HepG2 (cell line): ENCODE results near the gene TUBB4B. TPM values are rescaled to one million over a fixed set of nuclear protein-coding genes. Genes with fewer than 3 reads are reported as not detected.

Source experiments
- ATAD3A ChIP-seq: sonication (generic); formaldehyde crosslinking; IDR thresholded peaks from 2 replicates; pipeline ENCODE4 v1.4.0; 2020; ENCODE audit warnings: missing genetic modification reagents
- KLF12 ChIP-seq: sonication (generic); formaldehyde crosslinking; IDR thresholded peaks from 2 replicates; pipeline ENCODE4 v1.4.0; 2020; ENCODE audit warnings: missing genetic modification reagents, borderline replicate concordance
- MED13 ChIP-seq: sonication (generic); formaldehyde crosslinking; IDR thresholded peaks from 2 replicates; pipeline ENCODE4 v1.5.0; 2020; ENCODE audit warnings: missing genetic modification reagents
- MIER3 ChIP-seq: IDR thresholded peaks from 2 replicates; pipeline ENCODE4 v1.6.1; 2016; ENCODE audit warnings: missing compliant biosample characterization, borderline replicate concordance
- MTA1 ChIP-seq: sonication (generic); formaldehyde crosslinking; IDR thresholded peaks from 2 replicates; pipeline ENCODE4 v1.4.0; 2020; ENCODE audit warnings: missing genetic modification reagents, mild to moderate bottlenecking, borderline replicate concordance
- MXD4 ChIP-seq: IDR thresholded peaks from 2 replicates; pipeline ENCODE4 v1.6.1; 2016; ENCODE audit warnings: mild to moderate bottlenecking, missing biosample characterization, missing genetic modification reagents
- NBN ChIP-seq: fragments of 450-650 bp; conservative IDR thresholded peaks from 2 replicates; pipeline ENCODE4 v1.6.1; 2017
- NR2F6 ChIP-seq, 2 experiments: IDR thresholded peaks; 2 replicates each; pipeline ENCODE4 v1.6.1; 2016; ENCODE audit warnings: antibody characterized with exemption in 1 of 2, mild to moderate bottlenecking in 1 of 2
- PHF8 ChIP-seq: sonication (generic); formaldehyde crosslinking; IDR thresholded peaks from 2 replicates; pipeline ENCODE4 v1.5.0; 2020; ENCODE audit warnings: missing genetic modification reagents
- SAP130 ChIP-seq: IDR thresholded peaks from 2 replicates; pipeline ENCODE4 v1.6.1; 2016; ENCODE audit warnings: low read depth
- SIX4 ChIP-seq: sonication (generic); formaldehyde crosslinking; IDR thresholded peaks from 2 replicates; pipeline ENCODE4 v1.4.0; 2020; ENCODE audit warnings: missing genetic modification reagents
- SP5 ChIP-seq: IDR thresholded peaks from 2 replicates; pipeline ENCODE4 v1.6.1; 2016; ENCODE audit warnings: low read depth, borderline replicate concordance
- SPEN ChIP-seq: sonication (generic); formaldehyde crosslinking; IDR thresholded peaks from 2 replicates; pipeline ENCODE4 v1.5.1; 2020; ENCODE audit warnings: low read depth, mild to moderate bottlenecking, missing genetic modification reagents
- ZBTB38 ChIP-seq: sonication (generic); formaldehyde crosslinking; IDR thresholded peaks from 2 replicates; pipeline ENCODE4 v1.5.1; 2020; ENCODE audit warnings: mild to moderate bottlenecking, missing genetic modification reagents
- ZFP82 ChIP-seq: sonication (generic); formaldehyde crosslinking; IDR thresholded peaks from 2 replicates; pipeline ENCODE4 v1.5.1; 2020; ENCODE audit warnings: mild to moderate bottlenecking, missing genetic modification reagents, borderline replicate concordance
- ZFX ChIP-seq: sonication (generic); formaldehyde crosslinking; IDR thresholded peaks from 2 replicates; pipeline ENCODE4 v1.4.0; 2020; ENCODE audit warnings: mild to moderate bottlenecking, low read depth, missing genetic modification reagents, moderate library complexity
- ZNF263 ChIP-seq: sonication (generic); formaldehyde crosslinking; IDR thresholded peaks from 2 replicates; pipeline ENCODE4 v1.4.0; 2020; ENCODE audit warnings: missing genetic modification reagents
- polyA plus RNA-seq, 8 experiments: library from polyadenylated mRNA; depleted of rRNA in 3 of 8; stranded (reverse) in 7 of 8; unstranded in 1 of 8; fragments of >200 nt; fragmentation: Illumina TruSeq in 4 of 8; extraction: Trizol in 4 of 8; gene quantifications; 2 replicates each; pipeline versions ENCODE4 v1.2.1 to v1.2.3, GENCODE V29; 2011 to 2016; ENCODE audit warnings: low read depth in 4 of 8, missing spikeins in 1 of 8, mixed read lengths in 1 of 8; ENCODE audit not compliant: insufficient read depth in 1 of 8
- total RNA-seq, 5 experiments: library from RNA; depleted of rRNA; stranded (reverse); fragments of >200 nt; fragmentation: Illumina TruSeq; extraction: Trizol; gene quantifications; 2 replicates each; pipeline ENCODE4 v1.2.3, GENCODE V29; 2016; ENCODE audit warnings: low read depth in 1 of 5
- TF ChIP-seq, protein P1 (sequence below): sonication (generic); formaldehyde crosslinking; IDR thresholded peaks from 2 replicates; pipeline ENCODE4 v1.4.0; 2020; ENCODE audit warnings: missing genetic modification reagents
- TF ChIP-seq, protein P2 (sequence below): sonication (generic); formaldehyde crosslinking; IDR thresholded peaks from one replicate; pipeline ENCODE4 v1.5.1; 2020; ENCODE audit warnings: mild to moderate bottlenecking, missing genetic modification reagents; ENCODE audit errors: not compliant biosample characterization
- TF ChIP-seq, protein P3 (sequence below): conservative IDR thresholded peaks from 2 replicates; pipeline ENCODE4 v1.6.1; 2018; ENCODE audit warnings: missing genetic modification reagents

The TUBB4B gene
- total and polyA plus RNA-seq, 2 of the 13 experiments (the other 11 are each of a cell fraction or from before 2014, with no cell fraction given) = 182 to 412 TPM

DNA sequence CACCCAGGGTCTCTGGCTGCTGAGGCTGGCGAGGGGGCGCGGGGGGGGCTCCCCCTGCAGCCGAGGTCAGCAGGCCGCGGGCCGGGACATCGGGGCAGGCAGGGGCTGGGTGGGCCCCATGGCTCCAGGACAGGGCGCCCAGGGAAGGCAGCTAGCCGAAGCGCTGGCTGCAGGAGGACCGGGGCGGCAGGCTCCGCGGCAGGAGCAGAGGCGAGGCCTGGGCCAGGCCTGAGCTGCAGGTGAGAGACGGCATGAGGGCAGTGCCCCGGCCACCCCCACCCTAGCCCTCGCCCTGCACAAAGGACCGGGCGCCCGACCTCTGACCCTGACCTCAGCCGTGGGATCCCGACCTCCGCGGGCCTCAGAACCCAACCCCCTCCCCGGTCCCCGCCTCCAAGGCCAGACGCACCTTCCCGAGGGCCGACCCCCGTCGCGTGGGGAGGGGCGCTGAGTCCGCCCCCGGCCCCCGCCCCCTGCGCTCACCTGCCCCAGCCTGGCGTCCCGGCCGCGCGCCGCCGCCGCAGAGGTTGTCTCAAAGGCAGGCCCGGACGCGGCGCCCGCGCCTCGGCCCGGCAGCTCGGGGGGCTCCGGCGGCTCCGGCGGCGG is 19.5 kb upstream of the TUBB4B start (continued):
- TF ChIP-seq SPEN (CRISPR knock-in tag) = peak; percentile 73
- peak; percentile 53; the same call in 1 of the 2 replicates for TF ChIP-seq ZFP82 (CRISPR knock-in tag)
- 0 out of 2 replicates have a peak, but pooled peaks have one; percentile 46 for TF ChIP-seq KLF12 (CRISPR knock-in tag)
- peak; percentile 37; the same call in 1 of the 2 replicates for TF ChIP-seq MED13
- TF ChIP-seq, protein P1, sequence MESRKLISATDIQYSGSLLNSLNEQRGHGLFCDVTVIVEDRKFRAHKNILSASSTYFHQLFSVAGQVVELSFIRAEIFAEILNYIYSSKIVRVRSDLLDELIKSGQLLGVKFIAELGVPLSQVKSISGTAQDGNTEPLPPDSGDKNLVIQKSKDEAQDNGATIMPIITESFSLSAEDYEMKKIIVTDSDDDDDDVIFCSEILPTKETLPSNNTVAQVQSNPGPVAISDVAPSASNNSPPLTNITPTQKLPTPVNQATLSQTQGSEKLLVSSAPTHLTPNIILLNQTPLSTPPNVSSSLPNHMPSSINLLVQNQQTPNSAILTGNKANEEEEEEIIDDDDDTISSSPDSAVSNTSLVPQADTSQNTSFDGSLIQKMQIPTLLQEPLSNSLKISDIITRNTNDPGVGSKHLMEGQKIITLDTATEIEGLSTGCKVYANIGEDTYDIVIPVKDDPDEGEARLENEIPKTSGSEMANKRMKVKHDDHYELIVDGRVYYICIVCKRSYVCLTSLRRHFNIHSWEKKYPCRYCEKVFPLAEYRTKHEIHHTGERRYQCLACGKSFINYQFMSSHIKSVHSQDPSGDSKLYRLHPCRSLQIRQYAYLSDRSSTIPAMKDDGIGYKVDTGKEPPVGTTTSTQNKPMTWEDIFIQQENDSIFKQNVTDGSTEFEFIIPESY = no peak
- TF ChIP-seq, protein P2, sequence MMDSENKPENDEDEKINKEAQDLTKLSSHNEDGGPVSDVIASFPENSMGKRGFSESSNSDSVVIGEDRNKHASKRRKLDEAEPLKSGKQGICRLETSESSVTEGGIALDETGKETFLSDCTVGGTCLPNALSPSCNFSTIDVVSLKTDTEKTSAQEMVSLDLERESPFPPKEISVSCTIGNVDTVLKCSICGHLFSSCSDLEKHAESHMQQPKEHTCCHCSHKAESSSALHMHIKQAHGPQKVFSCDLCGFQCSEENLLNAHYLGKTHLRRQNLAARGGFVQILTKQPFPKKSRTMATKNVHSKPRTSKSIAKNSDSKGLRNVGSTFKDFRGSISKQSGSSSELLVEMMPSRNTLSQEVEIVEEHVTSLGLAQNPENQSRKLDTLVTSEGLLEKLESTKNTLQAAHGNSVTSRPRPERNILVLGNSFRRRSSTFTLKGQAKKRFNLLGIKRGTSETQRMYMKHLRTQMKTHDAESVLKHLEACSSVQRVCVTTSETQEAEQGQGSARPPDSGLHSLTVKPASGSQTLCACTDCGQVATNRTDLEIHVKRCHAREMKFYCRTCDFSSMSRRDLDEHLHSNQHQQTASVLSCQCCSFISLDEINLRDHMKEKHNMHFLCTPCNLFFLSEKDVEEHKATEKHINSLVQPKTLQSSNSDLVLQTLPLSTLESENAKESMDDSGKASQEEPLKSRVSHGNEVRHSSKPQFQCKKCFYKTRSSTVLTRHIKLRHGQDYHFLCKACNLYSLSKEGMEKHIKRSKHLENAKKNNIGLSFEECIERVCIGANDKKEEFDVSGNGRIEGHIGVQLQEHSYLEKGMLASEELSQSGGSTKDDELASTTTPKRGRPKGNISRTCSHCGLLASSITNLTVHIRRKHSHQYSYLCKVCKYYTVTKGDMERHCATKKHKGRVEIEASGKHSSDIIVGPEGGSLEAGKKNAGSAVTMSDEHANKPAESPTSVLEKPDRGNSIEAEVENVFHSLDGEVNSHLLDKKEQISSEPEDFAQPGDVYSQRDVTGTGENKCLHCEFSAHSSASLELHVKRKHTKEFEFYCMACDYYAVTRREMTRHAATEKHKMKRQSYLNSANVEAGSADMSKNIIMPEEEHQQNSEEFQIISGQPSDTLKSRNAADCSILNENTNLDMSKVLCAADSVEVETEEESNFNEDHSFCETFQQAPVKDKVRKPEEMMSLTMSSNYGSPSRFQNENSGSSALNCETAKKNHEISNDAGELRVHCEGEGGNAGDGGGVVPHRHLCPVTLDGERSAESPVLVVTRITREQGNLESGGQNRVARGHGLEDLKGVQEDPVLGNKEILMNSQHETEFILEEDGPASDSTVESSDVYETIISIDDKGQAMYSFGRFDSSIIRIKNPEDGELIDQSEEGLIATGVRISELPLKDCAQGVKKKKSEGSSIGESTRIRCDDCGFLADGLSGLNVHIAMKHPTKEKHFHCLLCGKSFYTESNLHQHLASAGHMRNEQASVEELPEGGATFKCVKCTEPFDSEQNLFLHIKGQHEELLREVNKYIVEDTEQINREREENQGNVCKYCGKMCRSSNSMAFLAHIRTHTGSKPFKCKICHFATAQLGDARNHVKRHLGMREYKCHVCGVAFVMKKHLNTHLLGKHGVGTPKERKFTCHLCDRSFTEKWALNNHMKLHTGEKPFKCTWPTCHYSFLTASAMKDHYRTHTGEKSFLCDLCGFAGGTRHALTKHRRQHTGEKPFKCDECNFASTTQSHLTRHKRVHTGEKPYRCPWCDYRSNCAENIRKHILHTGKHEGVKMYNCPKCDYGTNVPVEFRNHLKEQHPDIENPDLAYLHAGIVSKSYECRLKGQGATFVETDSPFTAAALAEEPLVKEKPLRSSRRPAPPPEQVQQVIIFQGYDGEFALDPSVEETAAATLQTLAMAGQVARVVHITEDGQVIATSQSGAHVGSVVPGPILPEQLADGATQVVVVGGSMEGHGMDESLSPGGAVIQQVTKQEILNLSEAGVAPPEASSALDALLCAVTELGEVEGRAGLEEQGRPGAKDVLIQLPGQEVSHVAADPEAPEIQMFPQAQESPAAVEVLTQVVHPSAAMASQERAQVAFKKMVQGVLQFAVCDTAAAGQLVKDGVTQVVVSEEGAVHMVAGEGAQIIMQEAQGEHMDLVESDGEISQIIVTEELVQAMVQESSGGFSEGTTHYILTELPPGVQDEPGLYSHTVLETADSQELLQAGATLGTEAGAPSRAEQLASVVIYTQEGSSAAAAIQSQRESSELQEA = no peak
- peak; percentile 78; the same call in 1 of the 2 replicates for TF ChIP-seq MTA1 (CRISPR knock-in tag)
- TF ChIP-seq MXD4 = peak; percentile 25; the same call in 1 of the 2 replicates
- peak; percentile 58 for TF ChIP-seq ZFX (CRISPR knock-in tag)
- TF ChIP-seq, protein P3, sequence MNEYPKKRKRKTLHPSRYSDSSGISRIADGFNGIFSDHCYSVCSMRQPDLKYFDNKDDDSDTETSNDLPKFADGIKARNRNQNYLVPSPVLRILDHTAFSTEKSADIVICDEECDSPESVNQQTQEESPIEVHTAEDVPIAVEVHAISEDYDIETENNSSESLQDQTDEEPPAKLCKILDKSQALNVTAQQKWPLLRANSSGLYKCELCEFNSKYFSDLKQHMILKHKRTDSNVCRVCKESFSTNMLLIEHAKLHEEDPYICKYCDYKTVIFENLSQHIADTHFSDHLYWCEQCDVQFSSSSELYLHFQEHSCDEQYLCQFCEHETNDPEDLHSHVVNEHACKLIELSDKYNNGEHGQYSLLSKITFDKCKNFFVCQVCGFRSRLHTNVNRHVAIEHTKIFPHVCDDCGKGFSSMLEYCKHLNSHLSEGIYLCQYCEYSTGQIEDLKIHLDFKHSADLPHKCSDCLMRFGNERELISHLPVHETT (CRISPR knock-in tag) = peak; percentile 47; the same call in 1 of the 2 replicates
- TF ChIP-seq ZBTB38 (CRISPR knock-in tag) = peak; percentile 58; the same call in 1 of the 2 replicates
- TF ChIP-seq NBN = no peak
- no peak for TF ChIP-seq MIER3 (CRISPR knock-in tag)
- TF ChIP-seq SAP130 (CRISPR knock-in tag) = peak; percentile 57
- 0 out of 2 replicates have a peak, but pooled peaks have one; percentile 24 for TF ChIP-seq ZNF263 (CRISPR knock-in tag)
- TF ChIP-seq PHF8 (CRISPR knock-in tag) = 0 out of 2 replicates have a peak, but pooled peaks have one; percentile 25
- TF ChIP-seq SP5 (CRISPR knock-in tag) = peak; percentile 72
- TF ChIP-seq ATAD3A = no peak
- no peak for TF ChIP-seq SIX4
- peak; percentile 90 for TF ChIP-seq NR2F6 (IDR thresholded peaks at IDR 0.05)
- peak; percentile 94 for TF ChIP-seq NR2F6 (CRISPR knock-in tag; IDR thresholded peaks at IDR 0.05)
